GM19397 (cell line): ENCODE data around the gene RASAL1.
"Not testable (repeated sequence)": the region's sequence is repeated elsewhere in the genome, so short reads cannot be mapped to it uniquely, and the experiment has no call there.

ENCODE experiments used
- ATAC-seq: cut with Tn5 transposase; IDR thresholded peaks from one replicate; pipeline ENCODE4 v1.9.1; 2021; ENCODE audit warnings: mild to moderate bottlenecking, moderate library complexity; ENCODE audit not compliant: unreplicated experiment

RASAL1 gene

DNA sequence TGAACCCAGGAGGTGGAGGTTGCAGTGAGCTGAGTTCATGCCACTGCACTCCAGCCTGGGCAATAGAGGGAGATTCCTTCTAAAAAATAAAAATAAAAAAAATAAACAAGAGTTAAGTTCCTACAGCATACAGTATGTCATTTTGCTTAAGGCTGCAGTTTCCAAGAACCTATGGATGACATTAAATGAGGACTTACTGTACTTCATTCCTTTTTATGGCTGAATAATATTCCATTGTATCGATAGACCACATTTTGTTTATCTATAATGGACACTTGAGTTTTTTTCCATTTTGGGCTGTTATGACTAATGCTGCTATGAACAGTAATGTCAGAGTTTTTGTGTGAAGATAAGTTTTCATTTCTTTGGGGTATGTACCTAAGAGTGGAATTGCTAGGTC, 17.4 kb downstream of the RASAL1 start:
- ATAC-seq = no peak

DNA sequence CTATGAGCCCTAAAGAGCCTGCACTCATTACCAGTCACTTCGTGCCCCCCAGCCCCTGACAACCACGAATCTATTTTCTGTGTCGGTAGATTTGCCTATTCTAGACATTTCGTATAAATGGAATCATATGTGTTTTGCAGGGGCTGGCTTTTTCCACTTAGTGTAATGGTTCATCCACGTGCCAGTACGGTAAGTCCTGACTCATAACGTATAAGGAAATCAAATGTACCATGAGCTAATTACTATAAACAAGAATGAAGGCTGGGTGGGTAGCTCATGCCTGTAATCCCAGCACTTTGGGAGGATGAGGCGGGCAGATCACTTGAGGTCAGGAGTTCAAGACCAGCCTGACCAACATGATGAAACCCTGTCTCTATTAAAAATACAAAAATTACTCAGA, 17.9 kb downstream of the RASAL1 start:
- ATAC-seq = not testable (repeated sequence)

GRCh38 chr12:113116875-113117274, 18.7 kb downstream of the RASAL1 start:
- no peak for ATAC-seq

DNA sequence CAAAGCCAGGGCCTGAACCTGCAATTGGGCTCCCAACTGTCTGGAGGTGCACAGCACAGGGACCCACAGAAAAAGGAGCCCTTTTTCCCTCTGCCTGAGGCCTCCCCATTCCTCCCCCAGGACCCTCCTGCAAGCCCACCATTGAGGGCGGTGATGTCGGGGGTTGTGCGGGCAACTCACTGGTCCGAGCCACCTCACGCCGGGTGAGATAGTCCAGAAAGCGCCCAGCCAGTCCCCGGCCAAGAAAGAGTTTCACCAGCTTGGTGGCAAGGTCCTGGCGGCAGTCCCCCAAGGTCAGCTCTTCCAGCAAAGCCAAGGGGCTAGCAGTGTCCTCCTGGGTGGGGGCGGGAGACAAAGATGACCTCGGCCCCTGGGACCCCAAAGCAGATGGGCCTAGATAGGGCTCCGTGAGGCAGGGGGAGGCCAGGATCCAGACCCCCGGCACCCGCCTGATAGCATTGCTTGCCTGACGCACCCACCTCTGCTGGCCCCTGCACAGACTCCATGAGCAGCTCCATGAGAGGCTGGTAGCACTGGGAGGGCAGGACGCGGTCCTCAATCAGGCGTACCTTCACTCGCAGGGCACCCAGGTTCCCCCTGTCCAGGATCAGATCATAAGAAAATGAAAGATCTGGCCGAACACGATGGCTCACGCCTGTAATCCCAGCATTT, 20.0 kb downstream of the RASAL1 start:
- ATAC-seq = no peak

DNA sequence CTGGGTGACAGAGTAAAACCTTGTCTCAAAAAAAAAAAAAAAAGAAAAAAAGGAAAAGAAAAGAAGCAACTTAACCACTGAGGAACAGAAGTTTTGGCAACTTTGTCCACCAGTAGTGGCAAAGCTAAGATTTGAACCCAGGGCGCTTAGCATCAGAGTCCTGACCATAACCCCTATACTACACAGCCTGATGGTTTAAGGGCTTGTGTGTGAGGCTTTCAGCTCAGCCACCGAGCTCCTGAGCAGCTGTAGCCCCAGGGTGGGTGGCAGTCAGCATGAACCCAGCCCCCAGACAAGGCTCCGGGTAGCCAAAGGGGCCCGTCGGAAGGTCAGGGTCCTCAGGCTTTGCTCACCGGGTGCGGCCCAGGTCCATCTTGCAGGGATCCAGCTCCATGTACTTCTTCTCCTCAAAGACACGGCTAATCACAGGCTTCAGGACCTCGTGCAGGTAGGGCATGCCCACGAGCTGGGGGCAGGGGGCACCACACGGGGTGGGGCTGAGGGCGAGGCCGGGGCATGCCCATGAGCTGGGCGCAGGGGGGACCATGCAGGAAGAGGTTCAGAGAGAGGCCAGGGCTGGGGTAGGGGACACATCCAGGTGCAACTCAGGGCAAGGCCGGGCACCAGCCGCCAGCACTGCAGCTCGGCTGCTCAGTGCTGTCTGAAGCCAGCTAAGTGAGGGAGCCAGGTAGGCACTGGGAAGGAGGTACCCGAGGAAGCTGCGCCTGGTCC, 20.9 kb downstream of the RASAL1 start:
- ATAC-seq = no peak

GRCh38 chr12:113113397-113113796, 22.2 kb downstream of the RASAL1 start:
- no peak for ATAC-seq

GRCh38 chr12:113112043-113112899, 23.3 kb downstream of the RASAL1 start:
- no peak for ATAC-seq

GRCh38 chr12:113111247-113111646, 24.3 kb downstream of the RASAL1 start:
- ATAC-seq = no peak

DNA sequence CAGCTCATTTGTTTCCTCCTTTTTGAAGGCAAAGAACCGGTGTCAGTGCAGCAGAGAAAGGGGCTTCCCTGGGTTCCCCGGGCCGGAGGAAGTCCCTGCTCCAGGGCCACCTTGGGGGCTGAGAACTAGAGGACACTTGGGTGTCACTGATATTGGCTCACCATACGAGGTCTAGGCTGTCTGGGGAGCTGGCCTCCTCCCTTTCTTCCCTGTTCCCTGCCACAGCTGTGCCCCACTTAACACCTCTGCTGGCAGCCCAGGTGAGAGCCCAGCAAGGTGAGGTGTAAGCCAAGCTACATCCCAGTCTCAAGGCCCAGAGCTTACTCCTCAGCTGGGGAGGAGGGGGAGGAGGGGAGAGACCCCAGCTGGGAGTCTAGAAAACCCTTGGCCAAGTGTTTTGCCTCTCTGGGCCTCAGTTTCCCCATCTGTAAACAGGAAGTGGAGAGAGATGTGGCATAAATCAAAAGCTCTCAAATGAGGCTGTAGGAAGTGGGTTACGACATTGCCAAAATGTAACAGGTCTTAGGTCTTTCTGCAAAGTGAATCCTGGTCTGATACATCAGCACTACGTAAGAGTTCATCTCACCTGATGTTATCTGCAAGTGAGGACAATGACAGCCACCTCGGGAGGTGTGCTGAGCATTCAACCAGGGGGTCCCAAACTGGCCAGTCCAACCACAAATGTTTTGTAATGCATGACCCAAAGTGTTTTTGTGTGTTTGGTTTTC, 25.5 kb downstream of the RASAL1 start:
- no peak for ATAC-seq

GRCh38 chr12:113109360-113109759, 26.2 kb downstream of the RASAL1 start:
- no peak for ATAC-seq

DNA sequence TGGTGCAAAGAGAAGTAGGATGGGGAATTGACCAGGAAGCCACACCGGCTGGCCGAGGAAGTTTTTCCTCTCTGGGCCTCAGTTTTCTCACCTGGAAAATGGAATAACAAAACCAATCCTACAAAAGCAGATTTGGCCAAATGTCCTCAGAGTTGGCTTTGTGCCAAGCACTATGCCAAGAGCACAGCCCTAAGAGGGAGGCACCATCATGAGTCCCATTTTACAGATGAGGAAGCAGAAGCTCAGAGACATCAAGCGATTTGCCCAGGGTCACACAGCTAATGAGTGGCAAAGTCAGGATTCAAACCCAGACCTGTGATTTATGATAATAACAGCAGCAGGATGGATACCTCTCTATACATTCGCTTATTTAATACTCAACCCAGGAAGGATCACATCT, 27.3 kb downstream of the RASAL1 start:
- ATAC-seq = no peak

DNA sequence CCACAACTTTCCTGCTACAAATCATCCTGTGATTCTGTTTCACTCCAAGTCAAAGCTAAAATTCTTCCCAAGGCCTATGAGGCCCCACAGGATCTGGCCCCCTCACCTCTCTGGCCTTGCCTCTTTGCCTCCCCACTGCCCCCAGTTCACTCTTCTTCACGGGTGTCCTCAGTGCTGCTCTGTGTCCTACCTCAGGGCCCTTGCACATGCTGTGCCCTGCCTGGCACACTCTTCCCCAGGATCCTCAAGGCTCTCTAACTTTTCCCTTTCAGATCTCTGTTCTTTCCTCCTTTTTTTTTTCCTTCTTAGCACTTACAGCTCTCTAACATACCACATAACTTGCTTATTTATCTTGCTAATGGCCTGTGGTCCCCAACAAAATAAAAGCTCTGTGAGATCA, 29.2 kb downstream of the RASAL1 start:
- ATAC-seq = no peak

GRCh38 chr12:113105606-113106271, 29.8 kb downstream of the RASAL1 start:
- ATAC-seq = no peak

GRCh38 chr12:113104953-113105510, 30.5 kb downstream of the RASAL1 start:
- ATAC-seq = no peak

GRCh38 chr12:113103756-113104450, 31.7 kb downstream of the RASAL1 start:
- no peak for ATAC-seq

GRCh38 chr12:113102811-113103210, 32.8 kb downstream of the RASAL1 start:
- ATAC-seq = no peak

GRCh38 chr12:113101751-113102150, 33.8 kb downstream of the RASAL1 start:
- ATAC-seq = no peak

DNA sequence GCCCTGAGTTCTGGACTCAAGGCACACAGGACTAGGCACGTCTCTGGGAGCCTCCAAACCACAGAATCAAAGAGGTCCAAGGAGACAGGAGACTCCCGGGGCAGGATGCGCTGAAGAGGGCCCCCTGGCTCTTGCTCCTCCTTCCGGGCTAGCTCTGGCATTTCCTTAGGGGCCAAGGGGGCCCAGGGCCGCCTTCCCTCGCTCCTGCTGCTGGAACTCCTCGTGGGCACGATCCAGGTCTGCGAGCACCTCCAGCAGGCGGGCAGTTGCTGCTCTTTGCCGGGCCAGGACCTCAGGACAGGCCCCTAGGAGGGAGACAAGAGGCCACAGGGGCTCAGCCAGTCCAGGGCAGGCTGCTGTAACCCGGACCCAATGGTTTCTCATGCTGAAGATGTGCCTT, 35.8 kb downstream of the RASAL1 start:
- no peak for ATAC-seq

DNA sequence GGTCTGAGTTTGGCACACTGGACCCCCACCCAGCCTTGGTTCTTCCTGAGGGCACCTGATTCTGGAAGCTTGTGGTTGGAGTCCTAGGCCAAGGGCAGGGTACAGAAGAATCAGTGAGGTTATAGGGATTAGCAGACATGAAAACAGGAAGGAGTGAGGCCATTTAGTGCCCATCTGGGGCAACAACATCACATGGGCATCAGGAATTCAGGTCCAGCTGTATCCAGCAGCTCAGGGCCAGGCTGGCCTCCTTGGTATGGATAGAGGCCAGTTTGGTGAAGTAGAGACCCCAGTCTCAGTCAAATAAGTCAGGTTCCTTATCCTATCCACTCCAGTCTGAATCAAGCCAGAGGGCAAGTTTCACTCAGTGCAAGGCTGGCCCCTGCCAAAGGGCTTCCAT, 36.2 kb downstream of the RASAL1 start:
- ATAC-seq = no peak
